Gastrocnemius medialis (tissue), 4 donors: ENCODE measurements around the gene GADD45B. TPM values are rescaled to one million over a fixed set of nuclear protein-coding genes. Genes with fewer than 3 reads are reported as not detected.
"Not testable (repeated sequence)": the region's sequence is repeated elsewhere in the genome, so short reads cannot be mapped to it uniquely, and the experiment has no call there.

Experiments used
- ATAC-seq, 2 donors: fragments of 150-250 bp; one replicate each; pipeline ENCODE4 v1.9.1; 2016
- DNase-seq, 2 donors: peaks; one replicate each; pipeline ENCODE4 v3.0.0-alpha.2; 2019
- H3K27ac ChIP-seq, 4 donors: fragments of 200-600 bp; sonication (generic); 1 replicate in 1 of 4; 2 replicates in 3 of 4; pipeline ENCODE4 v1.5.1; 2016 to 2018; ENCODE audit warnings: mild to moderate bottlenecking in 2 of 4, moderate library complexity in 1 of 4
- H3K27me3 ChIP-seq, 3 donors: fragments of 200-600 bp; sonication (generic) in 2 of 3; 1 replicate in 1 of 3; 2 replicates in 2 of 3; pipeline versions ENCODE4 v1.5.1 to v1.6.0; 2016 to 2019; ENCODE audit warnings: mild to moderate bottlenecking in 1 of 3, moderate library complexity in 1 of 3
- H3K36me3 ChIP-seq, 2 donors: fragments of 200-600 bp; sonication (generic) in 1 of 2; one replicate each; pipeline ENCODE4 v1.5.1; 2017 to 2018
- H3K4me1 ChIP-seq, 2 donors: fragments of 200-600 bp; sonication (generic) in 1 of 2; one replicate each; pipeline ENCODE4 v1.5.1; 2016 to 2017; ENCODE audit warnings: mild to moderate bottlenecking in 2 of 2
- H3K4me3 ChIP-seq, 4 donors: fragments of 200-600 bp; sonication (generic) in 3 of 4; 1 replicate in 1 of 4; 2 replicates in 3 of 4; pipeline ENCODE4 v1.5.1; 2016 to 2019; ENCODE audit warnings: mild to moderate bottlenecking in 2 of 4
- H3K9me3 ChIP-seq, 3 donors: fragments of 200-600 bp; sonication (generic) in 2 of 3; 1 replicate in 1 of 3; 2 replicates in 2 of 3; pipeline ENCODE4 v1.5.1; 2016 to 2019
- POLR2A ChIP-seq, 2 donors: fragments of 450-650 bp; IDR thresholded peaks; one replicate each; pipeline ENCODE4 v1.6.1; 2017; ENCODE audit warnings: antibody characterized with exemption in 2 of 2, mild to moderate bottlenecking in 2 of 2, moderate library complexity in 2 of 2
- in situ Hi-C, 4 donors: fragments of 200-750 bp; cut with MboI; loops; one replicate each; pipeline versions ENCODE4 v1.15.0 to v1.8.0; 2017; ENCODE audit warnings: low sequenced_read_pairs in 4 of 4
- intact Hi-C: fragments of 100-400 bp; cut with DNase I; formaldehyde crosslinking; loops from one replicate; pipeline ENCODE4 v1.15.1; 2023; ENCODE audit warnings: low total_unique reads
- total RNA-seq, 4 donors: library from RNA; depleted of rRNA; stranded (reverse); fragments of >200 nt; gene quantifications; one replicate each; pipeline versions ENCODE4 v1.1.0 to v1.2.3, GENCODE V29; 2016
- TF ChIP-seq, protein P1 (sequence below), 5 experiments: fragments of 450-650 bp in 3 of 5; fragments of 200-600 bp in 2 of 5; sonication (generic) in 2 of 5; IDR thresholded peaks in 4 of 5; conservative IDR thresholded peaks in 1 of 5; 1 replicate in 4 of 5; 2 replicates in 1 of 5; pipeline ENCODE4 v1.5.1; 2016 to 2019; ENCODE audit warnings: antibody characterized with exemption in 5 of 5, mild to moderate bottlenecking in 3 of 5, moderate library complexity in 3 of 5

GADD45B gene
- total RNA-seq, 4 donors from 2014 or later, result 32.2 to 48.7 (median 41.7) TPM

DNA sequence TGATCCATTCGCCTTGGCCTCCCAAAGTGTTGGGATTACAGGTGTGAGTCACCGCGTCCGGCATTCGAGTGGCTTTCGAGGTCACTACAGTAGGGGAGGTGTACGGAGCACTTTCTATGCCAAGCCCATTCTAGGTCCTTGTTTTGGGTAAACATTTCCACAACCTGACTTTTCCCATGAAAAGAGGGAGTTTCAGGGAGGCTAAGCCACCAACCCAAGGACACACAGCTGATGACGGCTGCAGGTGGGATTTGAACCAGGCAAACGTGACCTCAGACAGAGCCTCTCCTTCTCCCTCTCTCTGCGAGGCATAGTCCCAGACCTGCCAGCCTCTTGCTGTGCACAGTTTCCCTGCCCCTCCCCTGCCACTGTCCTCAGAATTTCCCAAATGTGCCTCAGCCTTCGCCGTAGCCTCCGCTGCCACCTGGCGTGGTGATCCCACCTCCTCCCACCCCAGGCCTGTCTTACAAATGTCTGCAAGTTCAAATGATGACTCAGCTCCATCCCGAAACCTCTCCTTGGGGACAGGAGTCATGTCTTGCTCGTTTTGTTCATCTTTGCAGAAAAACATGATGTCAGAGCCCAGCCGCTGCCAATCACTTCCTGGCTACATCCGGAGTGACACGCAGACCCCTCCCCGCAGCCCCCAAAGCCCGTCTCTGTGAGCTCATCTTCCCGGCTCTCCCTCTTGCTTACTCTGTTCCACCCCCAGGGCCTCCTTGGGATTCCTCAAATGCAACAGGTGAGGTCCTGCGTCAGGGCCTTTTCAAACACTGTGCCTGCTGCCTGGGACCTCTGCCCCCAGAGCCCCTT is 6.6 kb upstream of the GADD45B start:
- peak in 1 of 2 donors; percentile 30 for ATAC-seq
- in situ Hi-C loops, result loop anchor here in 2 of 4 donors (10.0 kb wide), 2 partner anchors 115 to 145 kb away; no protein-coding TSS in a partner anchor

DNA sequence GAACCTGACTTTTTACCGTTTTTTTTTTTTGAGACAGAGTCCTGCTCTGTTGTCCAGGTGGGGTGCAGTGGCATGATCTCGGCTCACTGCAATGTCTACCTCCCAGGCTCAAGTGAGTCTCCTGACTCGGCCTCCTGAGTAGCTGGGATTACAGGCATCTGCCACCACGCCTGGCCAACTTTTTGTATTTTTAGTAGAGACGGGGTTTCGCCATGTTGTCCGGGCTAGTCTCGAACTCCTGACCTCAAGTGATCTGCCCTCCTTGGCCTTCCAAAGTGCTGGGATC is 6.1 kb upstream of the GADD45B start:
- H3K9me3 ChIP-seq, intact Hi-C loops, H3K4me3 ChIP-seq, ATAC-seq, H3K27me3 ChIP-seq, DNase-seq, H3K27ac ChIP-seq, H3K4me1 ChIP-seq, H3K36me3 ChIP-seq: not testable (repeated sequence)
- in situ Hi-C loops, result loop anchor here (10.0 kb wide), 4 partner anchors 75 to 145 kb away; no protein-coding TSS in a partner anchor

More for the DNA sequence above, 6.6 kb upstream of the GADD45B start:
- H3K27me3 ChIP-seq, result no peaks in the 10 kb centered on the region
- H3K9me3 ChIP-seq, result no peaks in the 10 kb centered on the region
- no peaks in the 10 kb centered on the region for H3K36me3 ChIP-seq
- H3K4me1 ChIP-seq, result no peaks in the 10 kb centered on the region
- H3K4me3 ChIP-seq, result no peak overlapping the region
- TF ChIP-seq POLR2A (IDR thresholded peaks at IDR 0.05), result no peak
- TF ChIP-seq, protein P1, sequence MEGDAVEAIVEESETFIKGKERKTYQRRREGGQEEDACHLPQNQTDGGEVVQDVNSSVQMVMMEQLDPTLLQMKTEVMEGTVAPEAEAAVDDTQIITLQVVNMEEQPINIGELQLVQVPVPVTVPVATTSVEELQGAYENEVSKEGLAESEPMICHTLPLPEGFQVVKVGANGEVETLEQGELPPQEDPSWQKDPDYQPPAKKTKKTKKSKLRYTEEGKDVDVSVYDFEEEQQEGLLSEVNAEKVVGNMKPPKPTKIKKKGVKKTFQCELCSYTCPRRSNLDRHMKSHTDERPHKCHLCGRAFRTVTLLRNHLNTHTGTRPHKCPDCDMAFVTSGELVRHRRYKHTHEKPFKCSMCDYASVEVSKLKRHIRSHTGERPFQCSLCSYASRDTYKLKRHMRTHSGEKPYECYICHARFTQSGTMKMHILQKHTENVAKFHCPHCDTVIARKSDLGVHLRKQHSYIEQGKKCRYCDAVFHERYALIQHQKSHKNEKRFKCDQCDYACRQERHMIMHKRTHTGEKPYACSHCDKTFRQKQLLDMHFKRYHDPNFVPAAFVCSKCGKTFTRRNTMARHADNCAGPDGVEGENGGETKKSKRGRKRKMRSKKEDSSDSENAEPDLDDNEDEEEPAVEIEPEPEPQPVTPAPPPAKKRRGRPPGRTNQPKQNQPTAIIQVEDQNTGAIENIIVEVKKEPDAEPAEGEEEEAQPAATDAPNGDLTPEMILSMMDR (IDR thresholded peaks at IDR 0.05 in 4 of 5, conservative IDR thresholded peaks at IDR 0.05 in 1 of 5), result no peak
- intact Hi-C loops, result no loop called here
- H3K27ac ChIP-seq, result no peak overlapping the region
- no peak for DNase-seq

DNA sequence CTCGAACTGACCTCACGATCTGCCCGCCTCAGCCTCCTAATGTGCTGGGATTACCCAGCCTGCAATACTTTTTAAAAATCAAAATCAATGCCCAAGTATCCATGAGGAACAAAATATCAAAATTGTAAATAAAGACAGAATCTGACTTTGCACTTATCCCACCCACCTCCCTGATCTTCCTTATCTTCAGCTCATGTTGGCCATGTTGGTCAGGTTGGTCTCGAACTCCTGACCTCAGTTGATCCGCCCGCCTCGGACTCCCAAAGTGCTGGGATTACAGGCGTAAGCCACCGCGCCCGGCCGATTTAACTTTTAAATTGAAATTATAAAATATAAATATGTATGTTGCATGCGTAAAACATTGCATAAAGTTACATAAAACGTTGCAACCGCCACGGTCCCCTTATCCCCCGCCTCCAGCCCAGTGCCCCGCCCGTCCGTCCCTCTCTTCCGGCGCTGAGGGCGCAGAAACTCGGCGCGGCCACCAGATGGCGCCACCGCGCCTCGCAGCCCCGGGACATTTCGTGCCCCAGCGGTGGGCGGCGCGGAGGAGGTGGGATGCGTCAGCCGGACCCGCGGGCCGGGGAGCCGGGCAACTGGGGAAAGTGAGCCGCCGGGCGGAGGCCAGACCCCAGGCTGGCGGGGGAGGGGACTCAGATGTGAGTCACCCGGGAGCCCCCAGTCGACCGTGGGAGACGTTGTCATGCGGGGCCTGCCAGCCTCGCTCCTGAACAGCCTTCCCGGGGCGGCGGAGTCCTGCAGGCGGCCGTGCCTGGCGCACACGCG is 1.5 kb upstream of the GADD45B start:
- Histone ChIP-seq H3K27ac (peak overlapping the region; percentile 74 to 98 (median 86)), H3K9me3 (no peaks in the 10 kb centered on the region), H3K36me3 (no peaks in the 10 kb centered on the region), H3K4me1 (peaks cover 21 to 42% of the 10 kb centered on the region in 2 donors), H3K27me3 (no peaks in the 10 kb centered on the region), H3K4me3 (peak overlapping the region; percentile 66 to 92 (median 82))
- intact Hi-C loops, result loop anchor here (1.0 kb wide), 2 partner anchors 105 to 137 kb away; no protein-coding TSS in a partner anchor
- TF ChIP-seq, protein P1 (IDR thresholded peaks at IDR 0.05 in 4 of 5, conservative IDR thresholded peaks at IDR 0.05 in 1 of 5), result peak; percentile 94 to 100 (median 100)
- TF ChIP-seq POLR2A (IDR thresholded peaks at IDR 0.05), result no peak
- in situ Hi-C loops, result loop anchor here in 3 of 4 donors (5.0 to 10.0 kb wide), 5 partner anchors 68 to 140 kb away; no protein-coding TSS in a partner anchor
- DNase-seq, result peak; percentile 59 to 68
- ATAC-seq, result peak; percentile 37 to 53

DNA sequence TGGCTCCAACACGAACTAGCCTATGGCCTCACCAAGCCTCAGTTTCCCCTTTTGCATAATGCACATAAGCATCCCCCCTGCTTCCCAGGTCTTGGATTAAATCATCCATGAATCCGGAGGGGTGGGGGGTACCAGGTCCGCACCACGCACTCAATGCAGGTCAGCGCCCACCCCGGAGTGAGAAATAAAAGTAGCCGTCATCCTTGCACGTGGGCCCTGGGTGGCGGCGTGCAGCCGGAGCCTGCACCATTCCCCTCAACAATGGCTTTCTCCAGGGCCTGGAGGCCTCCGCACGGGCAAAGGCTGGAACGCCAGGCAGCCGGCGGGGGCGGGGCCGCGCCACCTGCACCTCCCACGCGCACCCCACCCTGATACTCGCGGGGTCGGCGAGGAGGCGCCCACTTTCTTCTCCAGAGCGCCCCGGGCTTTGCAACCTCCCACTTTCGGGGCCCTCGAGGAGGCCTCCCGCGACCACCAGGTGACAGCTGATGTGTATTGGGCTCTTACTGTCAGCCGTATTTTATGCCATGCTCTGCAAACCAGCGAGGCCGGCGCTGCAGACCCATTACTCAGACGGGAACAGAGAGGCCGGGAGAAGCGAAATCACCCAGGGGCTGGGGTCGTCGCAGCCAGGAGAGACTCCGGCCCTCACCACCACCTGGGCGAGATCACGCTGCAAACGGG is 767 bp upstream of the GADD45B start:
- ATAC-seq (peak; percentile 12 to 17), DNase-seq (peak in 1 of 2 donors; percentile 33)
- Histone ChIP-seq H3K27me3 (no peaks in the 10 kb centered on the region), H3K9me3 (no peaks in the 10 kb centered on the region), H3K4me1 (peaks cover 21 to 42% of the 10 kb centered on the region in 2 donors), H3K4me3 (peak overlapping the region; percentile 66 to 92 (median 82)), H3K36me3 (no peaks in the 10 kb centered on the region), H3K27ac (peak overlapping the region; percentile 74 to 98 (median 86))
- intact Hi-C loops (no loop called here), in situ Hi-C loops (loop anchor here in 3 of 4 donors (5.0 to 10.0 kb wide), 5 partner anchors 67 to 140 kb away; no protein-coding TSS in a partner anchor)
- TF ChIP-seq POLR2A (IDR thresholded peaks at IDR 0.05), result no peak
- TF ChIP-seq, protein P1 (IDR thresholded peaks at IDR 0.05 in 4 of 5, conservative IDR thresholded peaks at IDR 0.05 in 1 of 5), result no peak
